Thyroid gland (tissue), 4 donors: ENCODE measurements around the gene ASPSCR1.

ENCODE experiments used
- POLR2A ChIP-seq, 2 donors: fragments of 450-650 bp; IDR thresholded peaks; one replicate each; pipeline ENCODE4 v1.6.1; 2017; ENCODE audit warnings: antibody characterized with exemption in 2 of 2, mild to moderate bottlenecking in 2 of 2, moderate library complexity in 1 of 2
- TF ChIP-seq, protein P1 (sequence below), 6 experiments: fragments of 200-600 bp in 3 of 6; fragments of 450-650 bp in 3 of 6; sonication (generic) in 3 of 6; IDR thresholded peaks; one replicate each; pipeline ENCODE4 v1.5.1; 2016 to 2019; ENCODE audit warnings: antibody characterized with exemption in 6 of 6, mild to moderate bottlenecking in 2 of 6, inconsistent platforms in 1 of 6, moderate library complexity in 1 of 6

DNA sequence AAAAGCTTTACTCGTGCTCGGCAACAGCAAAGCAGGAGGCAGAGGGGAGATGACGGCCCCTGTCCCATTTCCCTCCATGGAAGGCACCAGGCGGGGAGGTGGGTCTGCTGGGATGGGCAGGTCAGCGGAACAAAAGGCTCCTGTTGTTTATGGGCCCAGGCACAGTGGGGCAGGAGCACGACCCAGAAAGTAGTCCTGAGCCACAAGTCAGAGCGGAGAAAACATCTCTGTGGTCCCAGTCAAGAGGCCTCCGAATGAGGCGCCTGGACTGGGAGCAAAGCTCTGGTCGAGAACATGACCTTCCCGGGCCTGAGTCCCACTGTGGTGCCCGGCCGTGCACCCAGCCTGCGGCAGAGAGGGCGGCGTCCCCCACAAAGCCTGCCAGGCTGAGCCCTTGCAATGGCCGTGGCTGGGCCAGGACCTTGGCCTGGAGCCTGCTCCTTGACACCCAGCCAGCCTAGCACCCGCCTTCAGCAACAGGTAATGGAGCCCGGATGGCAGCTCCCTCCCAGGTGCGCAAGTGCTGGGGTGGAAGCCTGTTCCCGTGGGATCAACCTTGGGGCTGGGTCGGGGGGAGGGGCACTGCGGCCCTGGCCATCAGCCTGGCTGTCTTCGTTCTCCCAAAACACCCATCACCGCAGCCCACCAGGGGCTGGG is 70.6 kb downstream of the ASPSCR1 start:
- TF ChIP-seq, protein P1, sequence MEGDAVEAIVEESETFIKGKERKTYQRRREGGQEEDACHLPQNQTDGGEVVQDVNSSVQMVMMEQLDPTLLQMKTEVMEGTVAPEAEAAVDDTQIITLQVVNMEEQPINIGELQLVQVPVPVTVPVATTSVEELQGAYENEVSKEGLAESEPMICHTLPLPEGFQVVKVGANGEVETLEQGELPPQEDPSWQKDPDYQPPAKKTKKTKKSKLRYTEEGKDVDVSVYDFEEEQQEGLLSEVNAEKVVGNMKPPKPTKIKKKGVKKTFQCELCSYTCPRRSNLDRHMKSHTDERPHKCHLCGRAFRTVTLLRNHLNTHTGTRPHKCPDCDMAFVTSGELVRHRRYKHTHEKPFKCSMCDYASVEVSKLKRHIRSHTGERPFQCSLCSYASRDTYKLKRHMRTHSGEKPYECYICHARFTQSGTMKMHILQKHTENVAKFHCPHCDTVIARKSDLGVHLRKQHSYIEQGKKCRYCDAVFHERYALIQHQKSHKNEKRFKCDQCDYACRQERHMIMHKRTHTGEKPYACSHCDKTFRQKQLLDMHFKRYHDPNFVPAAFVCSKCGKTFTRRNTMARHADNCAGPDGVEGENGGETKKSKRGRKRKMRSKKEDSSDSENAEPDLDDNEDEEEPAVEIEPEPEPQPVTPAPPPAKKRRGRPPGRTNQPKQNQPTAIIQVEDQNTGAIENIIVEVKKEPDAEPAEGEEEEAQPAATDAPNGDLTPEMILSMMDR (IDR thresholded peaks at IDR 0.05): no peak
- no peak for TF ChIP-seq POLR2A (IDR thresholded peaks at IDR 0.05)
